ENCODE data around the gene IER2.
A peak's percentile ranks its signal among the peaks of the same experiment; 100 is the strongest.
"Not testable (repeated sequence)": the region's sequence is repeated elsewhere in the genome, so short reads cannot be mapped to it uniquely, and the experiment has no call there.

IER2 gene

DNA sequence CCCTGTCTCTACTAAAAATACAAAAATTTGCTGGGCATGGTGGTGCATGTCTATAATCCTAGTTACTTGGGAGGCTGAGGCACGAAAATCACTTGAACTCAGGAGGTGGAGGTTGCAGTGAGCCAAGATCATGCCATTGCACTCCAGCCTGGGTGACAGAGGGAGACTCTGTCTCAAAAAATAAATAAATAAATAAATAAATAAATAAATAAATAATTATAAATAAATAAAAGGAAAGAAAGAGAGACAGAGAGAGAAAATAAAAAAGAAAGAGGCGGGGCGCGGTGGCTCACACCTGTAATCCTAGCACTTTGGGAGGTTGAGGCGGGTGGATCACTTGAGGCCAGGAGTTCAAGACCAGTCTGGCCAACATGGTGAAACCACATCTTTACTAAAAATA is 27.4 kb downstream of the IER2 start:
- H3K14ac ChIP-seq (ENCODE audit: low read length in 2 of 2); H3K23ac ChIP-seq (ENCODE audit: low read length in 2 of 2); H3K79me1 ChIP-seq (replicated peaks; ENCODE audit: low read length, poor library complexity, severe bottlenecking); H3K4ac ChIP-seq (ENCODE audit: low read depth in 1 of 2, low read length in 2 of 2); H3K9me3 ChIP-seq (ENCODE audit: control insufficient read depth, low read length); DNase-seq; H3K18ac ChIP-seq (ENCODE audit: low read depth in 1 of 2, low read length in 2 of 2); H4K8ac ChIP-seq (ENCODE audit: low read length); H3K27ac ChIP-seq (ENCODE audit: low read length, poor library complexity, severe bottlenecking); H2BK120ac ChIP-seq (ENCODE audit: low read depth, low read length); H3K4me2 ChIP-seq (ENCODE audit: low read length, poor library complexity, severe bottlenecking); H3K36me3 ChIP-seq (ENCODE audit: control insufficient read depth in 1 of 2, insufficient read depth in 2 of 2, low read depth in 1 of 2, low read length in 2 of 2); H3K9ac ChIP-seq (ENCODE audit: low read length); H2BK5ac ChIP-seq (ENCODE audit: low read depth, low read length, poor library complexity, severe bottlenecking); H2BK15ac ChIP-seq (ENCODE audit: low read depth, poor library complexity, severe bottlenecking); H2BK12ac ChIP-seq (ENCODE audit: low read length in 2 of 2); H2AK5ac ChIP-seq (ENCODE audit: low read length, severe bottlenecking); H3K27me3 ChIP-seq (ENCODE audit: control insufficient read depth in 1 of 2, insufficient read depth in 1 of 2, low read length in 2 of 2); H3K4me3 ChIP-seq (ENCODE audit: insufficient read depth in 1 of 2, low read depth in 1 of 2, low read length in 2 of 2); H2AFZ ChIP-seq (ENCODE audit: low read depth, low read length); H4K91ac ChIP-seq (ENCODE audit: low read length): not testable (repeated sequence)
- H3K4me1 ChIP-seq (ENCODE audit: control insufficient read depth, insufficient read depth, low read depth, low read length): peaks cover 16% of the 10 kb centered on the region
- 95% methylated on average over 5 of the region's 5 CpGs for WGBS

DNA sequence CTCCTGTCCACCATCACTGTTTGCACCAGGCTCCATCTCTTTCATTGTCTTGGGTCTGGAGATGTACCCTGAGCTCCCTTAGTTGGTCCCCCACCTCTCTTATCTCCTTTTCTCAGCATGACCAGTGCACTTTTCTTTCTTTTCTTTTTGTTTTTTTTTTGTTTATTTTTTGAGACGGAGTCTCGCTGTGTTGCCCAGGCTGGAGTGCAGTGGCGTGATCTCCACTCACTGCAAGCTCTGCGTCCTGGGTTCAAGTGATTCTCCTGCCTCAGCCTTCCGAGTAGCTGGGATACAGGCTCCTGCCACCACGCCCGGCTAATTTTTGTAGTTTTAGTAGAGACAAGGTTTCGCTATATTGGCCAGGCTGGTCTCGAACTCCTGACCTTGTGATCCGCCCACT is 28.1 kb downstream of the IER2 start:
- peak overlapping the region; percentile 19 for H2BK120ac ChIP-seq (ENCODE audit: low read depth, low read length)
- not testable (repeated sequence) for H3K9me3 ChIP-seq (ENCODE audit: control insufficient read depth, low read length); H2AK5ac ChIP-seq (ENCODE audit: low read length, severe bottlenecking); H3K4me3 ChIP-seq (ENCODE audit: insufficient read depth in 1 of 2, low read depth in 1 of 2, low read length in 2 of 2); H2AFZ ChIP-seq (ENCODE audit: low read depth, low read length); H3K18ac ChIP-seq (ENCODE audit: low read depth in 1 of 2, low read length in 2 of 2); H3K4me2 ChIP-seq (ENCODE audit: low read length, poor library complexity, severe bottlenecking); H3K79me1 ChIP-seq (replicated peaks; ENCODE audit: low read length, poor library complexity, severe bottlenecking); H3K4ac ChIP-seq (ENCODE audit: low read depth in 1 of 2, low read length in 2 of 2); H2BK5ac ChIP-seq (ENCODE audit: low read depth, low read length, poor library complexity, severe bottlenecking); H3K27me3 ChIP-seq (ENCODE audit: control insufficient read depth in 1 of 2, insufficient read depth in 1 of 2, low read length in 2 of 2); H3K14ac ChIP-seq (ENCODE audit: low read length in 2 of 2); H4K8ac ChIP-seq (ENCODE audit: low read length); H3K9ac ChIP-seq (ENCODE audit: low read length); H3K23ac ChIP-seq (ENCODE audit: low read length in 2 of 2); H4K91ac ChIP-seq (ENCODE audit: low read length); DNase-seq; H2BK12ac ChIP-seq (ENCODE audit: low read length in 2 of 2); H3K36me3 ChIP-seq (ENCODE audit: control insufficient read depth in 1 of 2, insufficient read depth in 2 of 2, low read depth in 1 of 2, low read length in 2 of 2); H3K27ac ChIP-seq (ENCODE audit: low read length, poor library complexity, severe bottlenecking)
- H2BK15ac ChIP-seq (ENCODE audit: low read depth, poor library complexity, severe bottlenecking): peak overlapping the region; percentile 67
- WGBS: 98% methylated on average over 10 of the region's 10 CpGs
- peaks cover 10% of the 10 kb centered on the region for H3K4me1 ChIP-seq (ENCODE audit: control insufficient read depth, insufficient read depth, low read depth, low read length)

DNA sequence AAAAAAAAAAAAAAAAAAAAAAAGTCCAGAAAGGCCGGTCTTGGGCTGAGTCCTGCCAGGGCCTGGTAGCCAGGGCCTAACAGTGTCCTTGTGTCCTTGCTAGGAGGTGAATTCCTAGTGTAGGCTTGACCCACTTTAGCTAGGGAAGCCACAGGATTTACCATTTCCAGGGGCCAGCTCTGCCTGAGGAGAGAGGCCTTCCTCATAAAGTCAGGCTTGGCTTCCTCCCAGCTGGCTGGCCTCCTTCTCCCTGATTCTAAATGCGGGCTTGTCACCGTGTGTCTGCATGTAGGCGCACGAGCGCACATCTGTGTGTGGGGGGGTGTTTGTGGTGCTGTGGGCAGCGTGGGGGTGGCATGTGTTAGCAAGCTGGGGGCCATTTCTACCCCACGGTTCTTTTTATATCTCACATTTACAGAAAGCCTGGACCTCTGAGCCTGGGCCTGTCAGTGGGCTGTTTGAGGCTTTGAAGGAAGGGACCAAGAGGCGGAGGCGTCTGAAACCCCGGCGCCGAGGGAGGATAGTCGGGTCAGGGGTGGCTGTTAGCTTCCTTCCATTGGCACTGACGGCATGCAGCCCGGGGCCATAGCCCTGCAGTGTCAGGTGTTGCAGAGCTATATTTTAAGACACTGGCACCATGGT is 31.7 kb downstream of the IER2 start:
- peak overlapping the region; percentile 92 for H2AFZ ChIP-seq (ENCODE audit: low read depth, low read length)
- H4K91ac ChIP-seq (ENCODE audit: low read length): no peak overlapping the region
- peak overlapping the region; percentile 45 for H4K8ac ChIP-seq (ENCODE audit: low read length)
- H2BK120ac ChIP-seq (ENCODE audit: low read depth, low read length): no peak overlapping the region
- peak overlapping the region in 1 of 2 experiments; percentile 49 for H3K4ac ChIP-seq (ENCODE audit: low read depth in 1 of 2, low read length in 2 of 2)
- no peak overlapping the region for H3K4me2 ChIP-seq (ENCODE audit: low read length, poor library complexity, severe bottlenecking)
- no peak overlapping the region for H3K4me3 ChIP-seq (ENCODE audit: insufficient read depth in 1 of 2, low read depth in 1 of 2, low read length in 2 of 2)
- no peaks in the 10 kb centered on the region for H3K27me3 ChIP-seq (ENCODE audit: control insufficient read depth in 1 of 2, insufficient read depth in 1 of 2, low read length in 2 of 2)
- no peak overlapping the region for H2BK15ac ChIP-seq (ENCODE audit: low read depth, poor library complexity, severe bottlenecking)
- H3K9ac ChIP-seq (ENCODE audit: low read length): peak overlapping the region; percentile 50
- H3K36me3 ChIP-seq (ENCODE audit: control insufficient read depth in 1 of 2, insufficient read depth in 2 of 2, low read depth in 1 of 2, low read length in 2 of 2): no peaks in the 10 kb centered on the region
- WGBS: 87% methylated on average over 7 of the region's 16 CpGs
- DNase-seq: peak; percentile 24
- no peak overlapping the region for H3K23ac ChIP-seq (ENCODE audit: low read length in 2 of 2)
- H3K14ac ChIP-seq (ENCODE audit: low read length in 2 of 2): peak overlapping the region in 1 of 2 experiments; percentile 86
- no peak overlapping the region for H2BK5ac ChIP-seq (ENCODE audit: low read depth, low read length, poor library complexity, severe bottlenecking)
- H2AK5ac ChIP-seq (ENCODE audit: low read length, severe bottlenecking): no peak overlapping the region
- peaks cover 5% of the 10 kb centered on the region for H3K4me1 ChIP-seq (ENCODE audit: control insufficient read depth, insufficient read depth, low read depth, low read length)
- H3K79me1 ChIP-seq (replicated peaks; ENCODE audit: low read length, poor library complexity, severe bottlenecking): no peaks in the 10 kb centered on the region
- no peak overlapping the region for H3K27ac ChIP-seq (ENCODE audit: low read length, poor library complexity, severe bottlenecking)
- H3K18ac ChIP-seq (ENCODE audit: low read depth in 1 of 2, low read length in 2 of 2): peak overlapping the region in 1 of 2 experiments; percentile 75
- peak overlapping the region in 1 of 2 experiments; percentile 63 for H2BK12ac ChIP-seq (ENCODE audit: low read length in 2 of 2)
- H3K9me3 ChIP-seq (ENCODE audit: control insufficient read depth, low read length): no peaks in the 10 kb centered on the region

DNA sequence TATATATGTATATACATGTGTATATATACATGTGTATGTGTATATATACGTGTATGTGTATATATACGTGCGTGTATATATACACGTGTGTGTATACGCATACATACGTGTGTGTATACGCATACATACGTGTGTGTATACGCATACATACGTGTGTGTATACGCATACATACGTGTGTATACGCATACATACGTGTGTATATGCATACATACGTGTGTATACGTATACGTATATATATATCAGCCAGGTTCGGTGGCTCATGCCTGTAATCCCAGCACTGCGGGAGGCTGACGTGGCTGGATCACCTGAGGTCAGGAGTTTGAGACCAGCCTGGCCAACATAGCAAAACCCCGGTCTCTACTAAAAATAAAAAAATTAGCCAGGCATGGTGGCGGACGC is 34.7 kb downstream of the IER2 start:
- H4K8ac ChIP-seq (ENCODE audit: low read length); H3K27me3 ChIP-seq (ENCODE audit: control insufficient read depth in 1 of 2, insufficient read depth in 1 of 2, low read length in 2 of 2); H2BK12ac ChIP-seq (ENCODE audit: low read length in 2 of 2); H2BK120ac ChIP-seq (ENCODE audit: low read depth, low read length); H4K91ac ChIP-seq (ENCODE audit: low read length); H3K9me3 ChIP-seq (ENCODE audit: control insufficient read depth, low read length); H3K23ac ChIP-seq (ENCODE audit: low read length in 2 of 2); H3K4me1 ChIP-seq (ENCODE audit: control insufficient read depth, insufficient read depth, low read depth, low read length); H3K4me3 ChIP-seq (ENCODE audit: insufficient read depth in 1 of 2, low read depth in 1 of 2, low read length in 2 of 2); H2AFZ ChIP-seq (ENCODE audit: low read depth, low read length); H3K4ac ChIP-seq (ENCODE audit: low read depth in 1 of 2, low read length in 2 of 2); H3K27ac ChIP-seq (ENCODE audit: low read length, poor library complexity, severe bottlenecking); H3K79me1 ChIP-seq (replicated peaks; ENCODE audit: low read length, poor library complexity, severe bottlenecking); H2AK5ac ChIP-seq (ENCODE audit: low read length, severe bottlenecking); DNase-seq; H3K4me2 ChIP-seq (ENCODE audit: low read length, poor library complexity, severe bottlenecking); H3K18ac ChIP-seq (ENCODE audit: low read depth in 1 of 2, low read length in 2 of 2); H3K14ac ChIP-seq (ENCODE audit: low read length in 2 of 2); H2BK15ac ChIP-seq (ENCODE audit: low read depth, poor library complexity, severe bottlenecking); H2BK5ac ChIP-seq (ENCODE audit: low read depth, low read length, poor library complexity, severe bottlenecking); H3K9ac ChIP-seq (ENCODE audit: low read length); H3K36me3 ChIP-seq (ENCODE audit: control insufficient read depth in 1 of 2, insufficient read depth in 2 of 2, low read depth in 1 of 2, low read length in 2 of 2): not testable (repeated sequence)
- WGBS: 94% methylated on average over 23 of the region's 23 CpGs

All from mesenchymal stem cell (in vitro differentiated cells and primary cell).